ENCODE measurements around the gene TRDN. TPM values are rescaled to one million over a fixed set of nuclear protein-coding genes. Genes with fewer than 3 reads are reported as not detected.

Gene TRDN
- total RNA-seq, 1 donor from 2014 or later, result not detected

- DNase-seq (ENCODE audit: low read depth), result no peak
- no peak overlapping the region for H3K4me3 ChIP-seq (ENCODE audit: low read depth, low read length)
- TF ChIP-seq CTCF (conservative IDR thresholded peaks at IDR 0.05; ENCODE audit: low read depth, low read length), result no peak
Measured at GRCh38 chr6:123448306-123448884, 188.4 kb downstream of the TRDN start.

- no peak for TF ChIP-seq CTCF (conservative IDR thresholded peaks at IDR 0.05; ENCODE audit: low read depth, low read length)
- no peak overlapping the region for H3K4me3 ChIP-seq (ENCODE audit: low read depth, low read length)
- DNase-seq (ENCODE audit: low read depth), result no peak
Measured at GRCh38 chr6:123447315-123447937, 189.3 kb downstream of the TRDN start.

GRCh38 chr6:123439371-123439770 lies 197.4 kb downstream of the TRDN start:
- H3K4me3 ChIP-seq (ENCODE audit: low read depth, low read length), result no peak overlapping the region
- TF ChIP-seq CTCF (conservative IDR thresholded peaks at IDR 0.05; ENCODE audit: low read depth, low read length), result no peak

GRCh38 chr6:123434186-123434585 lies 202.6 kb downstream of the TRDN start:
- H3K4me3 ChIP-seq (ENCODE audit: low read depth, low read length), result no peak overlapping the region
- no peak for TF ChIP-seq CTCF (conservative IDR thresholded peaks at IDR 0.05; ENCODE audit: low read depth, low read length)
- DNase-seq (ENCODE audit: low read depth), result no peak

More at GRCh38 chr6:123439371-123439770, 197.4 kb downstream of the TRDN start:
- DNase-seq (ENCODE audit: low read depth), result no peak

- no peak for DNase-seq (ENCODE audit: low read depth)
- TF ChIP-seq CTCF (conservative IDR thresholded peaks at IDR 0.05; ENCODE audit: low read depth, low read length), result no peak
- no peak overlapping the region for H3K4me3 ChIP-seq (ENCODE audit: low read depth, low read length)
Measured at GRCh38 chr6:123430970-123431369, 205.8 kb downstream of the TRDN start.

GRCh38 chr6:123427008-123427407 lies 209.7 kb downstream of the TRDN start:
- no peak for TF ChIP-seq CTCF (conservative IDR thresholded peaks at IDR 0.05; ENCODE audit: low read depth, low read length)
- no peak for DNase-seq (ENCODE audit: low read depth)
- H3K4me3 ChIP-seq (ENCODE audit: low read depth, low read length), result no peak overlapping the region

GRCh38 chr6:123423130-123423529 lies 213.6 kb downstream of the TRDN start:
- TF ChIP-seq CTCF (conservative IDR thresholded peaks at IDR 0.05; ENCODE audit: low read depth, low read length), result no peak
- no peak for DNase-seq (ENCODE audit: low read depth)
- no peak overlapping the region for H3K4me3 ChIP-seq (ENCODE audit: low read depth, low read length)

Measured in epithelial cell of proximal tubule (primary cell).